ENCODE data around the gene CDX1.

Gene CDX1

DNA sequence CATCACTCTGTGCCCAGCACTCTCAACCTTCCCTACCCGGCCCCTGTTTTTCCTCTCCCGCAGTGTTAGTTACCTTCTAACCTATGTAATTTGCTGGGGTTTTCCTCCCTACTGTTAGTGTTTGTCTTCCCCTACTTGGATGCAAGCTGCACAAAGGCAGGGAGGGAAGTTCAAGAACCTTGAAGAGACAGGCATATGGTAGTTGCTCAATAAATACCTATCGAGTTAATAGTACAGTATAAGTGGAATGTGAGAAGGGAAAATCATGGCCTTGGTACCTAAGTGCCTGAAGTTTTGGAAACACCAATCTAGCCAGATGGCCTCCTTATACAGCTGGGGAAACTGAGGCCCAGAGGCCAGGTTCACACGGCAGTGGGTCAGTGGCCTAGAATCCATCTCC is 35.1 kb upstream of the CDX1 start:
- in situ Hi-C loops (cut with MboI; ENCODE audit: low sequenced_read_pairs): no loop called here

DNA sequence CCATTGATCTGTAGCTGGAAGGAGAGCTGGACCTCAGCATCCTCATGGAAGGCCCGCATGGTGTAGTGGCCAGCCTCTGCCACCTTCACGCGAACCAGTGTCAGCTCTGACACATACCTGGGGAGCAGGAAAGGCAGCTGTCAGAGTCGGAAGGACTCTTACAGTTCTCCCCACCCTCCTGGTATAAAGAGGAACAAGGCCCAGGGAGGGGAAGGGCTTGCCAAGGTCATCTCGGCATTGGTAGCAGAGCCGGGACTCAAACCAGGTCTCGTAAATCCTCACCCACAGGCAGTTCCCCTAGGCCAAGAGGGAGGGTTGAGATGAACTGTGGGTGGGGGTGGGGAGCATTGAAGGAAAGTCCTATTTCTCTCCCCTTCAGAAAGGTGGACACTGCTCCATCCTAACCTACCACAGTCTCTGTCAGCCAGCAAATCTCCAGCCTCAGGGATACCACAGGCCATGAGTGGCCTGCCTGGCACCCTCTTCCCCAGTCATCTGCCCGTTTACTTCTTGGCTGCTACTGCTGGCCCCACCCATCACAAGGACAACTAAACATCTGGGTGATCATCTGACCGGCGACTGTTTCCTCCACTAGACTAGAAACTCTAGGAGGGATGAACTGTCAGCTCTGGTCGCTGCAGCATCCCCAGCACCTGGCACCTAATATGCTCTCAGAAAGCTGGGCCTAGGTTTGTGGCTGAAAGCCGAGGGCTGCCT is 34.4 kb upstream of the CDX1 start:
- in situ Hi-C loops (cut with MboI; ENCODE audit: low sequenced_read_pairs): no loop called here

DNA sequence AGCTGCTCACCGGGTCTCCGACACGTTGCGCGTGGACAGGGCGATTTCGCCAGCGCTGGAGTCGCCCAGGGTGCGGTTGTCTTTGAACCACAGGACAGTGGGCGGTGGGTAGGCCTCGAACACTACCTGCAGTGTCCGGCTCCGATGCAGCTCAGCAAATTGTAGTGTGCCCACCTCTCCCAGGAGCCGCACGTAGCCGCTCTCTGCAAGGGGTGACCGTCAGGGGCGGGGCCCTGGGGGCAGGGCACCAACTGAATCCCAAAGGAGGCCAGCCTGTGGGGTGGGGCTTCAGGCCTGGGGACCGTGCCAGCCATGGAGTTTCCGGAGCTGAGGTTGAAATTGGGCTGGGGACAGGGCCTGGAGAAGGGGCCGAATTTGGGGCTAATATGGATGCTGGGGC is 33.8 kb upstream of the CDX1 start:
- in situ Hi-C loops (cut with MboI; ENCODE audit: low sequenced_read_pairs): no loop called here

DNA sequence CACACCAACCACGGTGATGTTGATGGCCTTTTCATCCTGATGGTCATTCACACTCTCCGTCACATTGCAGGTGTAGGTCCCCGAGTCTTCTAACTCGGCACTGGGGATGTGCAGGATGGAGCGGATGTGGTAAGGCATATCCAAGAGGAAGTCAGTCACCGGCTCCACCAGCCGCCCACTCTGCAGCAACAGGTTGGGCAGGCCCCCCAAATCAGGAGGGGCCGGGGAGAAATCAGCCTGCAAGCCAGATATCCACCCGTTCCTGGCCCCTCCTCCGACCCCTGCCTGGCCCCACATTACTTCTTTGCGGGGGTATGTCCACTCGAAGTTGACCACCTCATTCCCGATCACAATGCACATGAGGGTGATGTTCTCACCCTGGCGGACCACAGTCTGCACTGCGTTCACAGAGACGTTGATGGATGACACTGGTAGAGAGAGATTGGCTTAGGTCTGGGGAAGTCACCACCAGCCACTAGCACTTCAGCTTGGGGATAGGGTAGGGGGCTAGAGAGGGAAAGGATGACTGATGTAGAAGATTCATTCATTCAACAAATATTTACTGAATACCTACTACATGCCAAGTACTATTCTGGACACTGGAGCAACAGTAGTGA is 32.9 kb upstream of the CDX1 start:
- in situ Hi-C loops (cut with MboI; ENCODE audit: low sequenced_read_pairs): no loop called here

DNA sequence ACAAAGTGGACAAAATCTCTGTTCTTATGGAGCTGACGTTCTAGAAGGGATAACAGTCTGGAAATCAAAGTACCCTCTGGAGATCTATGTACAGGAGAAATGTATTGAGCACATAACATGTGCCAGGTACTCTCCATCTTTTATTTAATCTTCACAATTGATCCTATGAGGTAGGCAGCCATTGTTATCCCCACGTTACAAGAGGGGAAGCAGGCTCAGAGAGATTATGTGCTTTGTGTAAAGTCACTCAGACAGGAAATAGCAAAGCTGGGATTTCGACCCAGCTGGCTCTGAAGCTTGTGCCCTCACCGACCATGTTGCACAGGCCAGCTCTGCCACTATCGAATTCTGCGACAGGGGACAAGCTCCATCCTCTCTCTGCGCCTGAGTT is 32.4 kb upstream of the CDX1 start:
- in situ Hi-C loops (cut with MboI; ENCODE audit: low sequenced_read_pairs): no loop called here

DNA sequence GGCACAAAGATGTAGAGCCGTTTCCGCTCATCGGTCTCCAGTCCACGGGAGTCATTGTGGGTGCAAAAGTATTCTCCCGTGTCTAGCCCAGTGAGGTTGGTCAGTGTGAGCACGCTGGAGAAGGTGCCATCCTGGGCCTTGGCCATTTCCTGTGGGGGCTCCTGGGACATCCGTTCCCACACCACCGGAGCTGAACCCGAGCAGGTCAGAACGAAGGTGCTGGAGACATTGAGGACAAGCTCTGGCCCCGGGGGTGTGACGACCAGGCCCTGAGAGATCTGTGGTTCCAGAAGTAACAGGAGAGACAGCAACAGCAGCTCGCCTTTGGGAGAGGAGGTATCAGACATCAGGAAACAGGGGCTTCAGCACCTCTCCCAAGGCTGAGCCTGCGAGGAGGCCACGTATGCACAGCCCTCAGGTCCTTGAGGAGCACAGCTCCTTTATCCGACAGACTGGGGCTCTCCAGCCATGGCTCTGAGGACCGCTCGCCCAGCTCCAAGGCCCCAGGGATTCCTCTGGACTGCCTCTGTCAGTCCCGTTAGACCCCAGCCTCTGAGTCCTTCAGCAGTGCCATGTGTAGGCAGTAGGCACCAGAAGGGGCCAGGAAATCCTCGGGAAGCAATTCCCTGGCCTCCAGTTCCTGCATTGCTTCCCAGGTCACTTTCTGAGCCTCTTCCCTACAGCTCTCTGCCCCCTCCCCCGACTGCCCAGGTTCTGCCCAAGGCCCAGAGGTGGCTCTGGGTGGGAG is 30.8 kb upstream of the CDX1 start:
- in situ Hi-C loops (cut with MboI; ENCODE audit: low sequenced_read_pairs): no loop called here

DNA sequence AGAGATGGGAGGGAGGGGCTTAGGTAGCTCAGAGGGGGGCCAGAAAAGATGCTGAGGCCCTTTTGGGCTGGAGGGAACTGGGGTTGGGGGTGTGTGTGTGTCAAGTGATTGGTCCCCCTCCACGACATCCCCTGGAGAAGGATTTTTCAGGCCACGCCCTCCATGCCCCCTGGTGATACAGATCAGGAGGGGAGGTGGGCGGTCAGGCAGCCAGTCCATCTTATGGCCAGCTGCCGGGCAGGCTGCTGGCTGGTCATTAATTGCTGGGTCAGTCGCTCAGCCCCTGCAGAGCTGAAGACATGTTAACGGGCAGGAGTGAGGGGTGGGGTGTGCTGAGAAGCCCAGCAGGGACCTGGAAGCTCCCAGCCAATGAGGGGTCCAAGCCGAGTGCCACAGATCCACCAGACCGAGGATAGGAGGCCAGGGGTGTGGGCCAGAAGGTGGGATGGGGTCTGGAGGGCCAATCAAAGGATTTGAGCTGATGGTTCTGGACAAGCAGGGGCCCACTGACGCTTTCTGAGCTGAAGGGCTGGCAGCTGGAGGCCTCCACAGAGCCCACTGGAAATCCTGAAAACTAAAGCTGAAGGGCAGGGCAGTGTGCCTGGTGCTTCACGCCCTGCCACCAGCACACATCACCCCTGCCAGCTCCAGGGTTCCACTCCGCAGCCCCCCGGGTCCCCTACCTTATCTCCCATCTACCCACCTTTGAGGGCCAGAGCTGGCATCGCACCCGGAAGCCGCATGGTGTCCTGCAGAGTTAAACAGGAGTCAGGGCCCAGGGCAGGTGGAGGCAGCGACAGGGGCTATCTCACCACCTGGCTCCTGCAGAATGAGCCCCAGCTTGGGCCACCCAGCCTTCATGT is 30.0 kb upstream of the CDX1 start:
- in situ Hi-C loops (cut with MboI; ENCODE audit: low sequenced_read_pairs): no loop called here

DNA sequence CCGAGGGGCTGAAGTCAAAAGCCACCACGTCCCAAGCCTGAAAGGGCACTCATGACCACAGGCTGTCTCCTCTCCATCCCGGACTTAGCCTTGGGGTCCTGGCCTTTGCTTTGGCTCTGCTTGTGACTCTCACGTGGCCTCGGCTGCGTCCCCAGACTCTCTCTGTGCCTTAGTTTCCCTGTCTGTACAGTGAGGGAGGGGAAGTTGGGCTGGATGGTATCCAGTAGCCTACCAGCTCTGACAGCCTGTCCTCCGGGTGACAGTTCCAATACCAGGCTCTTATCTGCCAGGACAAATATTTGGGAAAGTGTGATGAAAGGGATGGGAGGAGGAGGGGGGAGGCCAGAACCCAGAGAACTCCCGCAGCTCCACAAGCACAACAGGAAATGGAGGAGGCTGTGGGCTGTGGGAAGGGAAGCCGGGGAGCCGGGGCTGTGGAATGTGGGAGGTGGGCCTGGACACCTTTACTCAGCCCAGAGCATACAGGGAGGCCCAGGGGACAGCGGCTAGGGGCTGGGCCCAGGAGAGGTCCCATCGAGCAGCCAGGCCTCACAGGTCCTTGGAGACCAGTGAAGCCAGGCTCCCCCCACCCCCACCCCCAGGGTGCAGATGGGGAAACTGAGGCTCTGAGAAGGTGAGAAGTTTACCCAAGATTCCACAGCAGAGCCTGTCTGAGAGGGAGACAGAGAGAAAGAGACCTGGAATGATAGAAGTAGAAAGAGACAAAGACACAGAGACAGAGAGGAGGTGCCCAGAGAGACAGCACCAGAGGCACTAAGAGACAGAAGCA is 29.2 kb upstream of the CDX1 start:
- in situ Hi-C loops (cut with MboI; ENCODE audit: low sequenced_read_pairs): no loop called here

DNA sequence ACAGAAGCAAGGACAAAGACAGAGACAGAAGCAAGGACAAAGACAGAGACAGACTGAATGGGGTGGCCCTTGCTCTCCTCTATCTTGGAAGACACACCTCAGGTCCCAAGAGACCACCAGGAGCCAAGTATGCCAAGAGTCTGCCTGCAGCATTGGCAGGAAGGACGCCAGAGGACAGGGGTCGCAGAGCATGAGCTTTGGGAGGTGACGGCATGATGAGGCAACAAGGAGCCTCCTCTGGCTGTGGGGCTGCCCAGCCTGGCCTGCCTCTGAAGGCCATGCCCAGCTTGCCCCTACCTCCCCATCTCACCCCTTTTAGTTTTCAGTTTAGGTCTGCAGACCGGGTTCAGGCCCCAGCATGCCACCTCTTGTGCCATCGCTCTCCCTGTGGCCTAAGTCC is 28.6 kb upstream of the CDX1 start:
- in situ Hi-C loops (cut with MboI; ENCODE audit: low sequenced_read_pairs): no loop called here

DNA sequence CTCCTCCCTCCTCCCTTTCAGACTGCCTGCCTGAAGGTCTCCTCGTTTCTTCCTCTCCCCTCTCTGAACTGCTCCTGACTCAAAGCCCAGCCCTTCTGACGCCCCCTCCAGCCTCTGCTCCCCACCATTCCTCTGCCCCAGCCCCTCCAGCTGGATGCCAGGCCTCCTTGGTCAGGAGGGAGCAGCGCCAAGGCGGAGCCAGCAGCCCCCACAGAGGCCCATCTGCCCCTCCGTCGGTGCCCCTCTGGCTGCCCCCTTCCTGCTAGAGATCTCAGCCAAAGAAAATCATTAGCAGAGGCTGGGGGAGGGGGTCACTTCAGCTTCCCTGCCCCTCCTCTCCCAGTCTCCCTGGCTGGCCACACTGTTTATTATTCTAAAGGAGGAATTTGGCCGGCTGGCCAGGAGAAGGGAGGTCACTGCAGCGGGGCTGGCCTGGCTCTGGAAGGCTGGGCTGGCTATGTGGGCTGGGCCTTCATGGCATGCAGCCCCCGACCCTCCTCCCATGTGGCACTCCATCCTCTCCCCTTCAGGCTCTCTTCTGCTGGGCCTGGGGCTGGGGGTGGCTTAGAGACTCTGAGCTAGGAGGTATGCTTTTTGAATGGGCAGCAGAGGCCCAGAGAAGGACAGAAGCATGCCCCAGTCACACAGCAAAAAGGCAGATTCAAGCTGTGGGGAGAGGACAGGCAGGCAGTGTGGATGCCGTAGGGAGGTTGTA is 27.9 kb upstream of the CDX1 start:
- in situ Hi-C loops (cut with MboI; ENCODE audit: low sequenced_read_pairs): no loop called here

DNA sequence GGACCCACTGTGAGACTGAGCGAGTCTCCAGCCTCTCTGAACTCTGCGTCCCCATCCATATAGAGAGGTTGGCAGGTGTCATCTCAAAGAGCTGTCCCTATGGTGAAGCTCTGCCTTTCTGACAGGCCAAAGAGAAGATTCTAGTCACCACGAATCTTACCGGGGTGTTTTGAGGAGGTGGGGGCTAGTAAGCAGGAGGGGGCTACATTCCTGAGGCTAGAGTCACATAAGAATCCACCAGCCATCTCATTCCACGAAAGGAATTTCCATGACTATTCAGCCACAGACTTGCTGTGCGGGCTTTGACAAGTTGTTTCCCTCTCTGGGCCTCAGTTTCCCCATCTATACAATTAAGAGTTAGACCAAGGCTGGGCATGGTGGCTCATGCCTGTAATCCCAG is 27.2 kb upstream of the CDX1 start:
- in situ Hi-C loops (cut with MboI; ENCODE audit: low sequenced_read_pairs): no loop called here

DNA sequence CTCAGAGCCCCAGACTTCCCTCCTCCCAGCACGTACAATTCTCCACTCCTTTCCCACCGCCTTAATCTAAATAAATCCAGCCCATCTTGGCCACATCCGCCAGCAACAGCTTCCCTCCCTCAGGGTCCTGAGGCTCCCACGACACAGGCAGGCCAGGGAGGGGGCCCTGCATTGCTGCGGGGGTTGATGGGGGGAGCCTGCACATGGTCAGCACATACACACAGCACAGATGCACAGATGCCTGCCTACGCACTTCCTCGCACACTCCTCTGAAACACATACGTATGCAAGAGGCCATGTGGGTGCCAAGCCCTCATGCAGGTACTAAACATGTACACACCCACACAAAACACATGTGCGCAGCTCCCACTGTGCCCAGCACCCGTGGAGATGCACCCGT is 25.7 kb upstream of the CDX1 start:
- in situ Hi-C loops (cut with MboI; ENCODE audit: low sequenced_read_pairs): no loop called here

DNA sequence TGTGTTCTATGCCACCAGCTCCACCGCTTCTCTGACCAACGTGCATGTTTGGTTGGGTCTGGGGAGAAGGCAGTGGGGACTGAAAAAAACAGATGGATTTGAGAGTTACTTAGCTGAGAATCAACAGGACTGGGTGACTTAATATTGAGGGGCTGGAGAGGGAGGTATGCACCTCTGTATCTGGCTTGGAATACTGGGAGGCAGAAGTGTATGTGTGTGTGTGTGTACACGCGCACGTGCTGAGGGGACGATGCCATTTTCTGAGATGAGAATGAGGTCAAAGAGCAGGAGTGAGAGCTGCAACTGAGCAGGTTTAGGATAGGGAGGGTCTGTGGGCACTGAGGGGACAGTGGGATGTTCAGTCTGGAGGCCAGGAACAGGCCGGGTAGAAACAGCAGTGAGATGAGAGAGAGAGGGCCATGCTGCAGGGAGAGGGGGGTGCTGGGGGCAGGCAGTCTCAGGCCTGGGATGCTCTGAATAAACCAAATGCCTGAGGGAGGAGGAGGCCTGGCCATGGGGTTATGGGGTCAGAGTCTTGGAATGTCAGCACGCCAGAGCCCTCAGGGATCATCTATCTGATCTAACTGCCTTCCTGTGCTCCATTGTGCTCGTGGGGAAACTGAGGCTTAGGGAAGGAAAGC is 24.9 kb upstream of the CDX1 start:
- in situ Hi-C loops (cut with MboI; ENCODE audit: low sequenced_read_pairs): no loop called here

DNA sequence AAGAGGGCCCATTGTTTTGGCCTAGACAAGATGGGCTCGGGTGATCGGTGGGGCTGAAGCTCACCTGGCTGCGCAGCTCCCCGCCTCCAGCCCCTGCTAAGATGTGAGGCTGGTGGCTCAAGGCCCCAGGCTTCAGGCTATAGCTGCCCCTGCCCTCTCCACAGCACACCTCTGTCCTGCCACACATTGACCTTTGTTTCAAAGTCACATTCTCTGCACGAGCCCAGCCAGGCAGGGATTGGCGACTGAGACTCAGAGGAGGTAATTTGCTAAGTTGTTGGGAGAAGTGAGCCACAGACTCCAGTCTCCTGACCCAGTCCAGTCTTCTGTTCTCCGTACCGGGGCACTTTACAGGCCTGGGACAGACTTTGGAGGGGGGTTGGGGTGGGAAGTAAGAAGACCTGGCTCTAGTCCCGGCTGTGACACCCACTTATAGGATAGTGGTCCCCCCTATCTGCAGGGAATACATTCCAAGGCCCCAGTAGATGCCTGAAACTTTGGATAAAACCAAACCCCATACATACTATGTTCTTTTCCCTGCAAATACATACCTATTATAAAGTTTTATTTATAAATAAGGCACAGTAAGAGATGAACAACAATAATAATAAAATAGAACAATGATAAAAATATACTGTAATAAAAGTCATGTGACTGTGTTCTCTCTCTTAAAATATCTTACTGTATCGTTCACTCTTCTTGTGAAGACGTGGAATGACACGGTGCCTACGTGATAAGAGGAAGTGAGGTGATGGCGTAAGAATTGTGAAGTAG is 24.2 kb upstream of the CDX1 start:
- in situ Hi-C loops (cut with MboI; ENCODE audit: low sequenced_read_pairs): no loop called here

DNA sequence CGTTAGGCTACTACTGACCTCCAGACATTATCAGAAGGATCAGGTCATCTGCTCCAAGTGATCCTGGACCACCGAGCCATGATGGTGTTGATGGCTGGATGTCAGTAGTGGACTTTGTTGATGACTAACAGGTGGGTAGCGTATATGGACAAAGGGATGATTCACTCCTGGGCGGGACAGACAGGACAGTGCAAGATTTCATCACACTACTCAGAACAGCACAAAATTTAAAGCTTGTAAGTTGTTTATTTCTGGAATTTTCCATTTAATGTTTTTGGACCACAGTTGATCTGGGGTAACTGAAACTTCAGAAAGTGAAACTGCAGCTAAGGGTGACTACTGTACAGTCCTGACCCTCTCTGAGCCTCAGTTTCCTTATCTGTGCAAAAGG is 23.6 kb upstream of the CDX1 start:
- in situ Hi-C loops (cut with MboI; ENCODE audit: low sequenced_read_pairs): no loop called here

DNA sequence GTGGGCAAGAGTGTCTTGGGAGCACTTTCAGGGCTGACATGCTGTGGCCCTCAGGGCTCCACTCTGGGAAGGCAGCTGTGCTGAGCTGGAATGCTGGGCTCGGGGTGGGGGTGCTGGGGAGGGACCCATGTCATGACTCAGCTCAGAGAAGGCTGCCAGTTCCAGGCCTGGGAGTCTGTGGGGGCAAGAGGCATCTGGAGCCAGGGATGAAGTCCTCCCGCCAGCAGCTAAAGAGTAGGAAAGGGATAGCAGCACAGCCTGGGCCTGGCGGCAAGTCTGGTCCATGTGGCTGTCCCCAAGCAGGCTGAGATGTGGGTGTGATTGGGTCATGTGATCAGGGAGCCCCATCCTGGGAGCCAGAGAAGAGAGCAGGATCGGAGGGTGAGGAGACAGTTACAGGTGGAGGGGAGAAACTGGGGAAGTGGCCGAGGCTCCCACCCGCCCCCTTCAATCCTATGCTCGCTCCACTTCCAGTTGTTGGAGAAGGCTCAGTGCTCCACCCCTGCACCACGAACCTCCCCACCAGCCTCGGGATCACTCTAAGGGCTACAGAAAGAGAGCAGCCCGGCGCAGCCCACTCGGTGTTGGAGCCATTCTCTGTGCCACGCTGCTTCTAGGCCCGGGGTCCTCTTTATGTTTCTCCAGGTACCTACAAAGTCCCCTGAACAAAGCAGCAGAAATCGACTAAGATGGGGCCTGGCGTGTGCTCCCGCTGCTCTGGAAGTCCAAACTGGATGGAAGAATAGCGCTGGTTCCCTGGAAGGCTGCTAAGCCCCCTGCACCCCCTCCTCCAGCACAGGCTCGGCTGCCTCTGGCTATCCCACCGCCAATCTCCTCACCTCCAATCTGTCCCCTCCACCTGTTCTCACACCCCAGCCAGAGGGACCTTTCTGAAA is 23.0 kb upstream of the CDX1 start:
- in situ Hi-C loops (cut with MboI; ENCODE audit: low sequenced_read_pairs): no loop called here

DNA sequence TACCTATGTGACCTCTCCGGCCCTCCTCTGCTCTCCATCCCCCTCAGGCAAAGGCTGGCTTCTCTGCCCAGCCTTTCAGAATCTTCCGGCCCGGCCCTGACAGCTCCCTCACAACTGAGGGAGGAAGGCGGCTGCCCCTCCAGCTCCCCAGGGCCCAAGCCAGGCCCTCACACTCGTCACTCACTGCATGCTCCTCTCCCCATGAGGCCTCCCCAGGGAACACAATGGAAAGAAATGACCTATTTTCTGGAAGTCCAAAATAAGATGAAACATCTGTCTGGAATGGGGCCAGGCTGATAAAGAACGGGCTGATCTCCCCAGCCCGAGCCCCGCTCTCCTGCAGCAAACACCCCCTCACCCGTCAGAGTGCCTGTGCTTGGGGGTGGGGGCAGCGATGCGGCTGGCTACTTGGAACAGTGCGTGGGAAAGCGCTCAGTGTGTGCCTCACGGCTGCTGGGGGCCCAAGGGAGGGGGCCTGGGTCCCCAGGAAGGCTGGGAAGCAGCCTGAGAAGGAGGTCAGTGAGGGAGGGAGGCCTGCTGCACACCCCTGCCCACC is 22.3 kb upstream of the CDX1 start:
- in situ Hi-C loops (cut with MboI; ENCODE audit: low sequenced_read_pairs): no loop called here

All from hTERT RPE-1 (cell line).